HL-60 (cell line): ENCODE data around the gene ROR1.

Experiments used
- DNase-seq, 2 experiments: peaks; one replicate each; pipeline ENCODE4 v3.0.0-alpha.2; 2010 to 2020; ENCODE audit warnings: low read depth in 1 of 2, low spot score in 1 of 2
- H3K27ac ChIP-seq: fragments of 250-450 bp; sonication (Bioruptor Pico); replicated peaks from 2 replicates; pipeline ENCODE4 v1.5.1; 2020; ENCODE audit warnings: mild to moderate bottlenecking, moderate library complexity
- H3K27me3 ChIP-seq: fragments of 250-450 bp; sonication (Bioruptor Pico); 2 replicates; pipeline ENCODE4 v1.5.1; 2021; ENCODE audit warnings: mild to moderate bottlenecking, moderate library complexity; ENCODE audit not compliant: insufficient read depth, poor library complexity, severe bottlenecking
- H3K4me3 ChIP-seq: replicated peaks from 2 replicates; pipeline ENCODE4 v1.5.1; 2011; ENCODE audit warnings: mild to moderate bottlenecking, control low read depth, low read length; ENCODE audit not compliant: insufficient read depth
- CTCF ChIP-seq: IDR thresholded peaks from one replicate; pipeline ENCODE4 v1.5.1; 2011; ENCODE audit warnings: low read length, control low read depth, inconsistent platforms; ENCODE audit not compliant: insufficient read depth
- GABPA ChIP-seq: IDR thresholded peaks from 2 replicates; pipeline ENCODE4 v1.6.1; 2012; ENCODE audit warnings: low read depth
- POLR2AphosphoS5 ChIP-seq: IDR thresholded peaks from 2 replicates; pipeline ENCODE4 v1.6.1; 2012; ENCODE audit warnings: low read depth
- SPI1 ChIP-seq: IDR thresholded peaks from 2 replicates; pipeline ENCODE4 v1.6.1; 2012; ENCODE audit warnings: low read depth, mild to moderate bottlenecking, borderline replicate concordance
- TF ChIP-seq, protein P1 (sequence below): IDR thresholded peaks from 2 replicates; pipeline ENCODE4 v1.6.1; 2012; ENCODE audit warnings: low read depth; ENCODE audit not compliant: insufficient replicate concordance

Gene ROR1

GRCh38 chr1:63731117-63732043 lies 42.4 kb upstream of the ROR1 start:
- Histone ChIP-seq H3K27me3 (no peaks in the 10 kb centered on the region), H3K27ac (no peak overlapping the region), H3K4me3 (no peak overlapping the region)
- TF ChIP-seq CTCF = no peak
- TF ChIP-seq POLR2AphosphoS5 = no peak
- no peak for TF ChIP-seq GABPA
- TF ChIP-seq SPI1 = no peak
- TF ChIP-seq, protein P1, sequence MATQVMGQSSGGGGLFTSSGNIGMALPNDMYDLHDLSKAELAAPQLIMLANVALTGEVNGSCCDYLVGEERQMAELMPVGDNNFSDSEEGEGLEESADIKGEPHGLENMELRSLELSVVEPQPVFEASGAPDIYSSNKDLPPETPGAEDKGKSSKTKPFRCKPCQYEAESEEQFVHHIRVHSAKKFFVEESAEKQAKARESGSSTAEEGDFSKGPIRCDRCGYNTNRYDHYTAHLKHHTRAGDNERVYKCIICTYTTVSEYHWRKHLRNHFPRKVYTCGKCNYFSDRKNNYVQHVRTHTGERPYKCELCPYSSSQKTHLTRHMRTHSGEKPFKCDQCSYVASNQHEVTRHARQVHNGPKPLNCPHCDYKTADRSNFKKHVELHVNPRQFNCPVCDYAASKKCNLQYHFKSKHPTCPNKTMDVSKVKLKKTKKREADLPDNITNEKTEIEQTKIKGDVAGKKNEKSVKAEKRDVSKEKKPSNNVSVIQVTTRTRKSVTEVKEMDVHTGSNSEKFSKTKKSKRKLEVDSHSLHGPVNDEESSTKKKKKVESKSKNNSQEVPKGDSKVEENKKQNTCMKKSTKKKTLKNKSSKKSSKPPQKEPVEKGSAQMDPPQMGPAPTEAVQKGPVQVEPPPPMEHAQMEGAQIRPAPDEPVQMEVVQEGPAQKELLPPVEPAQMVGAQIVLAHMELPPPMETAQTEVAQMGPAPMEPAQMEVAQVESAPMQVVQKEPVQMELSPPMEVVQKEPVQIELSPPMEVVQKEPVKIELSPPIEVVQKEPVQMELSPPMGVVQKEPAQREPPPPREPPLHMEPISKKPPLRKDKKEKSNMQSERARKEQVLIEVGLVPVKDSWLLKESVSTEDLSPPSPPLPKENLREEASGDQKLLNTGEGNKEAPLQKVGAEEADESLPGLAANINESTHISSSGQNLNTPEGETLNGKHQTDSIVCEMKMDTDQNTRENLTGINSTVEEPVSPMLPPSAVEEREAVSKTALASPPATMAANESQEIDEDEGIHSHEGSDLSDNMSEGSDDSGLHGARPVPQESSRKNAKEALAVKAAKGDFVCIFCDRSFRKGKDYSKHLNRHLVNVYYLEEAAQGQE = no peak
- no peak for DNase-seq

DNA sequence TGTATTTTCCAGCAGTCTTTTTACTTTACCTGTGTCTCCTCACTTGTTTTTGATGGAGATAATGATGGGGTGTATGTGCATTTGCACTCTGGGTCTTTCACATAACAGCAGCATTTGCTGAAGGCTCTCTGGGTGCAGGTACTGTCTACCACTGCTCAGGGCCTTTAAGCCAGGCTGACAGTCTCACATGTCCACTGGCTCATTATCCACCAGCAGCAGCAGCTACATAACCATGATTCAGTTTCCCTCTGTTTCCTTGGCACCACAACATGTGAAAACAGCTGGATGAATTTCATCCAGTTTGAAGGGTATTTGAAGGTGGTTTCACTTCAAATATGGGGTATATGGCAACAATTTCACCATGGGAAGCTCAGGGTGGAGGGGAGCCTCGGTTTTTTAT lies 41.2 kb upstream of the ROR1 start:
- Histone ChIP-seq H3K27ac (no peak overlapping the region), H3K27me3 (no peaks in the 10 kb centered on the region), H3K4me3 (no peak overlapping the region)
- DNase-seq = no peak
- TF ChIP-seq, protein P1 = no peak
- TF ChIP-seq GABPA (no peak), POLR2AphosphoS5 (no peak), SPI1 (no peak), CTCF (no peak)

DNA sequence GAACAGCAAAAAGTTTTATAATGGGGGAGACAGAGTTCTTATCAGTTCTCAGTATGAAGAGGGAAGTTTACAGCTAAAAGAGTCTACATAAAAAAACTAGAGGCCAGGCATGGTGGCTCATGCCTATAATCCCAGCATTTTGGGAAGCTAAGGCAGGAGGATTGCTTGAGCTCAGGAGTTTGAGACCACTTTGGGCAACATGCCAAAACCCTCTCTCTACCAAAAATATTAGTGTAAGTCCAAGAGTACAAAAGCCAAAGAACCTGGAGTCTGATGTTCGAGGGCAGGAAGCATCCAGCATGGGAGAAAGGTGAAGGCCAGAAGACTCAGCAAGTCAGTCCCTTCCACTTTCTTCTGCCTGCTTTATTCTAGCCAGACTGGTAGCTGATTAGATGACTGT lies 35.0 kb upstream of the ROR1 start:
- no peak overlapping the region for H3K27ac ChIP-seq
- H3K4me3 ChIP-seq = no peak overlapping the region
- no peak for DNase-seq
- H3K27me3 ChIP-seq = no peaks in the 10 kb centered on the region
- TF ChIP-seq CTCF = no peak
- TF ChIP-seq, protein P1 = no peak
- no peak for TF ChIP-seq POLR2AphosphoS5
- TF ChIP-seq SPI1 = no peak
- TF ChIP-seq GABPA = no peak
